ENCODE data around the gene SSH3.

GRCh38 chr11:67355023-67355793 lies 51.9 kb downstream of the SSH3 start:
- TF ChIP-seq BACH2 (CRISPR knock-in tag; IDR thresholded peaks at IDR 0.05; ENCODE audit: borderline replicate concordance) (no peak), TCF4 (CRISPR knock-in tag; IDR thresholded peaks at IDR 0.05; ENCODE audit: borderline replicate concordance) (no peak)
